ENCODE data around the gene CD248.
"Not testable (repeated sequence)": the region's sequence is repeated elsewhere in the genome, so short reads cannot be mapped to it uniquely, and the experiment has no call there.

CD248 gene

GRCh38 chr11:66313321-66314185 is 3.3 kb downstream of the CD248 start:
- DNase-seq (ENCODE audit: low spot score) = peak; percentile 75

GRCh38 chr11:66312549-66313320 is 4.1 kb downstream of the CD248 start:
- peak; percentile 94 for DNase-seq (ENCODE audit: low spot score)

- peak; percentile 91 for DNase-seq (ENCODE audit: low spot score)
Observed at GRCh38 chr11:66311965-66312548, 4.8 kb downstream of the CD248 start.

- DNase-seq (ENCODE audit: low spot score) = no peak
Observed at GRCh38 chr11:66311470-66311964, 5.3 kb downstream of the CD248 start.

GRCh38 chr11:66310803-66311440 is 5.9 kb downstream of the CD248 start:
- DNase-seq (ENCODE audit: low spot score) = not testable (repeated sequence)

GRCh38 chr11:66310324-66310723 is 6.5 kb downstream of the CD248 start:
- DNase-seq (ENCODE audit: low spot score) = no peak

- DNase-seq (ENCODE audit: low spot score) = no peak
Observed at GRCh38 chr11:66309475-66309874, 7.4 kb downstream of the CD248 start.

GRCh38 chr11:66302656-66303055 is 14.2 kb downstream of the CD248 start:
- no peak for DNase-seq (ENCODE audit: low spot score)

GRCh38 chr11:66299186-66299585 is 17.7 kb downstream of the CD248 start:
- DNase-seq (ENCODE audit: low spot score) = no peak

GRCh38 chr11:66297610-66298009 is 19.2 kb downstream of the CD248 start:
- no peak for DNase-seq (ENCODE audit: low spot score)

- DNase-seq (ENCODE audit: low spot score) = no peak
Observed at GRCh38 chr11:66294626-66295620, 21.9 kb downstream of the CD248 start.

- DNase-seq (ENCODE audit: low spot score) = no peak
Observed at GRCh38 chr11:66293777-66294625, 22.8 kb downstream of the CD248 start.

- no peak for DNase-seq (ENCODE audit: low spot score)
Observed at GRCh38 chr11:66293352-66293751, 23.5 kb downstream of the CD248 start.

GRCh38 chr11:66292543-66293332 is 24.1 kb downstream of the CD248 start:
- DNase-seq (ENCODE audit: low spot score) = no peak

- peak; percentile 88 for DNase-seq (ENCODE audit: low spot score)
Observed at GRCh38 chr11:66291706-66292542, 24.9 kb downstream of the CD248 start, which contains the start of gene TMEM151A. Gene TMEM151A, plus strand, starts transcription at chr11:66291894. Its CDS starts 120 bp downstream, at chr11:66292014.

GRCh38 chr11:66291303-66291705 is 25.5 kb downstream of the CD248 start:
- DNase-seq (ENCODE audit: low spot score) = no peak

GRCh38 chr11:66290330-66290621 is 26.6 kb downstream of the CD248 start:
- no peak for DNase-seq (ENCODE audit: low spot score)
